Measurements from ENCODE around the gene MAP1LC3C.
"Not testable (repeated sequence)": the region's sequence is repeated elsewhere in the genome, so short reads cannot be mapped to it uniquely, and the experiment has no call there.

The MAP1LC3C gene

DNA sequence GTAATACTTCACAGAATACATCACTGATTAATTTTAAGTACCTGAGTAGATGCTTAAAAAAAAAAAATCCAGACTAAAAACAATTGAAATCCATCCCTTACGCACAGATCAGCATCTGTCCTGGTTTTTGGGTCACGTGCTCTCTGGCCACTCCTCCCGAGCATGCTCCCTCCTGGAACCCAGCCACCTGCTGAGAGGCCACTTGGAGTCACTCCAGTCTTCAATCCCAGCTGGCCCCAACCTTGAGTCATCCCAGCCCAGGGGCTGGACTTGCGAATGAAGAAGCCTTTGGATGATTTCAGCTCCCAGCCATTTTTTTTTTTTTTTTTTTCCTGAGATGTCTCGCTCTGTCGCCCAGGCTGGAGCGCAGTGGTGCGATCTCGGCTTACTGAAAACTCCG lies 8.9 kb downstream of the MAP1LC3C start:
- no peak for DNase-seq

DNA sequence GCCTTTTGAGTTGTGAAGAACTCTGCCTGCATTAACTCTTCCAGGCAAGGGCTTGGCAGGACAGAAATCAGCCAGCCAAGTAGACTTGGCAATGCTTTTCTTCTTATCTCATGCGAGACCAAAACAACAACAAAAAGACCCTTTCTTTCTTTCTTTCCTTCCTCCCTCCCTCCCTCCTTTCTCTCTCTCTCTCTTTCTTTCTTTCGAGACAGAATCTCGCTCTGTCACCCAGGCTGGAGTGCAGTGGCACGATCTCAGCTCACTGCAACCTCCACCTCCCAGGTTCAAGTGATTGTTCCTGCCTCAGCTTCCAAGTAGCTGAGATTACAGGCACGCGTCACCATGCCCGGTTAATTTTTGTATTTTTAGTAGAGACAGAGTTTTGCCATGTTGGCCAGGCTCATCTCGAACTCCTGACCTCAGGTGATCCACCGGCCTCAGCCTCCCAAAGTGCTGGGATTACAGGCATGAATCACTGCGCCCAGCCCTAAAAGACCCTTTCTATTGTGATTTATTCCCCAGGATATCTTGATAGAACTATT lies 10.4 kb downstream of the MAP1LC3C start:
- DNase-seq = not testable (repeated sequence)

DNA sequence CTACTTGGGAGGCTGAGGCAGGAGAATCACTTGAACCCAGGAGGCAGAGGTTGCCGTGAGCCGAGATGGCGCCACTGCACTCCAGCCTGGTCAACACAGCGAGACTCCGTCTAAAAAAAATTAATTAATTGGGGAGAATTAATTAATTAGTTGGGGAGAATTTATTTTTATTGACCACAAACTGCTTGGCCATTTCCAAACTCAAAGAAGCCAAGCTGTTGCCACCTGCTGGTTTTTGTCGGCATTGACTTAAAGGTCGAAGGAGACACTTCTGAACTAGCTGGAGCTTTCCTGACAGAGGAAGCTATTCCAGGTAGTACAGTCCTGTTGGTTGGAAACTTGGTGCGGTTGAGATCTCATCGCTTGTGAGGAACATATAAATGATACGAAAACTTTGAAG lies 13.1 kb downstream of the MAP1LC3C start:
- peak in 1 of 2 experiments; percentile 31 for DNase-seq

DNA sequence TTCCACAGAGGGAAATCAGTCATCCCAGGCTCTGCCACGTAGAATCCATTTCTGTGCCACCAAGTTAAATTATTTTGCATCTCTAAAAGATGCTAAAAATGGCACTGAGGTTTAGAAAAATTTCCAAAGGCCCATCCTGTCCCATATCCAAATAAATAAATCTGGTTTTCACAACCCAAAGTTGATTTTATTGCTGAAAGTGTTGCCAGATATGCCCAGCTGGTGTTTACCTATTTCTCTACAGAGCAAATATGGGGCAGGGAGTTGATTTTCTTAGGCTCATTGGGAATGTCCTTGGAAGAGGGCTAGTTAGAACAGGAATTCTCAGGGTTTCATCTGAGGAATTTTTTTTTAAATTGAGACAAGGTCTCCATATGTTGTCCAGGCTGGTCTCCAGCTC lies 19.0 kb downstream of the MAP1LC3C start:
- DNase-seq = no peak

DNA sequence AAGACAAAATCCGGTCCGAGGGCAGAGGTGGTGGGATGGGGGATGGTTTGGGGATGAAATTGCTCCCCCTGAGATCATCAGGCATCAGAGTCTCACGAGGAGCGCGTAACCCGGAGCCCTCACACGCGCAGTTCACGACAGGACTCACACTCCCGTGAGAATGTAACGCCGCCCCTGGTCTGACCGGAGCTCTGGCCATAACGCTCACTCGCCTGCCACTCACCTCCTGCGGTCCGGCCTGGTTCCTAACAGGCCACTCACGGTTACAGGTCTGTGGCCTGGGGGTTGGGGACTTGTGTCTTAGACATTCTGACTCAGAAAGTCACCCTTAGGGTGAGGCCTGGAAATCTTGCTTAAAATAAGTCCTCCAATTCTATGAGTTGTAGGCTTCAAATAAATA lies 19.8 kb downstream of the MAP1LC3C start:
- DNase-seq = no peak

DNA sequence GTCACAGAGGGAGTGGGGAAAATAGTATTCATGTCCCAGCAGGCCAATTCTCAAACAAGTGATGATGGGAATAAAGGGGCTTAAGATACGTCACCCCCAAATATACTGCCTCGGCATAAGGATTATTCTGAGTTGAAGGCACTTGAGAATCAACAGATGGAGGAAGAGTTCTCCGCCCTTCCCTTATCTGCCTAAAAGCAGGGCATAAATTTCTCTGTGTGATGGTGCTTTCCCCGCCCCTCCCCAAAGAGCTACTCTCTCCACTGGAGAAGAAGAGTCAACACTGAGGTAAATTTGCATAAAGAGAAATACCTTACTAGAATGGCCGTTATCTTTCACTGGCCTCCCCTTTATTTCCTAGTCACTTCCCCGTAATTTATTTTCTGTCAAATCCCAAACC lies 22.7 kb downstream of the MAP1LC3C start:
- no peak for DNase-seq

DNA sequence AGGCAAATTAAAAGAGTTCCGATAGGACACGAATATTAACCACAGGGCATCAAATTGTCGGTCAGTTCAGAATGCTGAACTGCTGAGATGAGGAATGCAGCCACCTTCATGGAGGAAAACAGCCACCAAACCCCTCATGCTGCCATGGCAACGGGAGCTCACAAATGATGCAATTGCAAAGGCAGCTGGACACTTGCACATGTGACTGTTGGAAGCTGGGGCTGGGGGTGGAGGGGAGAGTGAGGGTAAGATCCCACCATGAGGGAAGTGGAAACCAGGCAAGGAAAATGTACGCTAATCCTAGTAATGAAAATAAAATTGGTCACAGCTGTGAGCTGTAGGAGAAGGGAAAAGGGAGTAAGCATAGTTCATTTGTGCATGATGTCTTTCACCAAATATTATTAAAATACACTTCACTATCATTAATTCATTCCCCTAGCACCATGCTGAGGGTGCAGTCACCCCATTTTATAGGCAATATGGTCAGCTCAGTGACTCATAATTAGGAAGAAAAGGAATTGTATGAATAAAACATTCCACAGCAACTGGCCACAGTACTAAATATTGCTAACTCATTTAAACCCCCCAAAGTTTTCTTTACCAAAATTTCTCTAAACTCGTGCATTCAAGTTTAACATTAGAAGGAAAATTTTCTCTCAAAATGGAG lies 26.1 kb downstream of the MAP1LC3C start:
- peak in 1 of 2 experiments; percentile 25 for DNase-seq

DNA sequence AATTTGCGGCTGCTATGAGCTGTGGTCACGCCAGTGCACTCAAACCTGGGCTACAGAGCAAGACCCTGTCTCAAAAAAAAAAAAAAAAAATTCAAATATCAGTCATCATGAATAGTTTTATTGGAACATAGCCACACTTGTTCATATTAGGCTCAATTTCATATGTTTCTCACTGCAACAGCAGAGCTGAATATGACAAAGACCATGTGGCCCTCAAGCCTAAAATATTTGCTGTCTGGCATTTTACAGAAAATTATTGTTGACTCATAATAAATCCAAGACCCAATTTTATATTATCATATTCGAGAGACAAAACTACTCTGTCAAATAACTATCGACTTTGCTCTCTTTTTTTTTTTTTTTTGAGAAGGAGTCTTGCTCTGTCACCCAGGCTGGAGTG lies 30.3 kb downstream of the MAP1LC3C start:
- no peak for DNase-seq

DNA sequence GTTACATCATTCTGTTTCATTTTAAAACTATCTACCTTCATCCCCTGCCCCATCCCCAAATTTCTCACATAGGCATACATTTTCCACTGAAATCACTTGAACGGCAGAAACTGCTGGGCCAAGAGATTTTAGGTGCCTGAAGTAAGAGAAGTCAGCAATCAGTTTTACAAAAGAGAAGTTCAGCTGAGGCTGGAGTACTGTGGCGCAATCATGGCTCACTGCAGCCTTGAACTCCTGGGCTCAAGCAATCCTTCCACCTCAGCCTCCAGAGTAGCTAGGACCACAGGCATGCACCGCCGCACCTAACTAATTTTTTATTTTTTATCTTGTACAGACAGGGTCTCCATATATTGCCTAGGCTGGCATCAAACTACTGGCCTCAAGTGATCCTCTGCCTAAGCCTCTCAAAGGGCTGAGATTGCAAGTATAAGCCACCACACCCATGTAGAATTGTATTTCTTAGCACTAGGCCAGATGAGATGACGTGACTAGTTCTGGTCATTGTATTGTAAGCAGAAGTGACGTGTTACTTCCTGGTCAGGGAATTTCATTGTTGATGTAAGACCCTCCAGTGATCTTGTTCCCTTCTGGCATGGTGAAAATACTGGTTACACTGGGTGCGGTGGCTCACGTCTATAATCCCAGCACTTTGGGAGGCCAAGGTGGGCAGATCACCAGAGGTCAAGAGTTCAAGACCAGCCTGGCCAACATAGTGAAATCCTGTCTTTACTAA lies 34.2 kb downstream of the MAP1LC3C start:
- no peak for DNase-seq

DNA sequence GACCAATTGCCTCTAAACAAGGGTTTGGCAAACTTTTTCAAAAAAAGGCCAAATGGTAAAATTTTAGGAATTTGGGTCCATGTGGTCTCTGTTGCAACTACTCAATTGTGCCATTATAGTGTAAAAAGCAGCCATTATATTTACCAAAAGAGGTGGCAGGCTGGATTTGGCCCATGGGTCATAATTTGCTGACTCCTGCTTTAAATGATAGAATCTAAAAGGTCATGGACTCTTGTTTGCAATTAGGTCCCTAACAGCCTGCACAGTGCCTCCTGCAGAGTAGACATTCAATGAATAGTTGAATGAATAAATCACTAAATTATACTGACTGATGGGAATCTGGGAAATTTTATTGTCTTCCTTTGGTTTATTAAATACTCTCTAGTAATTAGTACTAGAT lies 35.2 kb downstream of the MAP1LC3C start:
- DNase-seq = no peak

DNA sequence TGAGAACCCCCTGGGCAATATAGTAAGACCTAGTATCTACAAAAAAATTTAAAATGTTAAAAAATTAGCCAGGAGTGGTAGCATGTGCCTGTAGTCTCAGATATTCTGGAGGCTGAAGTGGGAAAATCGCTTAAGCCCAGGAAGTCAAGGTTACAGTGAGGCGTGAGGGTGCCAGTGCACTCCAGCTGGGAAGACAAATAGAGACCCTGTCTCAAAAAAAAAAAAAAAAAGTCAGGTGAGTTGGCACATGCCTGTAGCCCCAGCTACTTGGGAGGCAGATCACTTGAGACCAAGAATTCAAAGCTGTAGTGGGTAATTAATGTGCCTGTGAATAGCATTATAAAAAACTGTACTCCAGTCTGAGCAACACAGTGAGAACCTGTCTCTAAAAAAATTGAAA lies 36.7 kb downstream of the MAP1LC3C start:
- DNase-seq = no peak

DNA sequence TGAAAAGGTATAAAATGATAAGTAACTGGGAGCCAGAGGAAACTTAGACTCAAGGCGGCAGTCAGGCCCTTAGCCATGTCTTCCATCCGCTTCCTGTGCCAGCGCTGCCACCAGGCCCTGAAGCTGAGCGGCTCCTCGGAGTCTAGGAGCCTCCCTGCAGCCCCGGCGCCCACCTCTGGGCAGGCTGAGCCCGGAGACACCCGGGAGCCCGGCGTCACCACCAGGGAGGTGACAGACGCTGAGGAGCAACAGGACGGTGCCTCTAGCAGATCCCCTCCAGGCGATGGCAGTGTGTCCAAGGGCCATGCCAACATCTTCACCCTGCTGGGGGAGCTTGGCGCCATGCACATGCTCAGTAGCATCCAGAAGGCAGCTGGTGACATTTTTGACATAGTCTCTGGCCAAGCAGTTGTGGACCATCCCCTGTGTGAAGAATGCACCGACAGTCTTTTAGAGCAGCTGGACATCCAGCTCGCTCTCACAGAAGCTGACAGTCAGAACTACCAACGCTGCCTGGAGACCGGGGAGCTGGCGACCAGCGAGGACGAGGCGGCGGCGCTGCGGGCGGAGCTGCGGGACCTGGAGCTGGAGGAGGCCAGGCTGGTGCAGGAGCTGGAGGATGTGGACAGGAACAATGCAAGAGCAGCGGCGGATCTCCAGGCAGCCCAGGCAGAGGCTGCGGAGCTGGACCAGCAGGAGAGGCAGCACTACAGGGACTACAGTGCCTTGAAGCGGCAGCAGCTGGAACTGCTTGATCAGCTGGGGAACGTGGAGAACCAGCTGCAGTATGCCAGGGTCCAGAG lies 41.0 kb downstream of the MAP1LC3C start, which contains the start of gene BECN2:
Gene BECN2 (plus strand): TSS at position 76 of the 803 bp plus-strand sequence. CDS start 0 bp downstream, at position 76.
- peak; percentile 76 to 83 for DNase-seq

DNA sequence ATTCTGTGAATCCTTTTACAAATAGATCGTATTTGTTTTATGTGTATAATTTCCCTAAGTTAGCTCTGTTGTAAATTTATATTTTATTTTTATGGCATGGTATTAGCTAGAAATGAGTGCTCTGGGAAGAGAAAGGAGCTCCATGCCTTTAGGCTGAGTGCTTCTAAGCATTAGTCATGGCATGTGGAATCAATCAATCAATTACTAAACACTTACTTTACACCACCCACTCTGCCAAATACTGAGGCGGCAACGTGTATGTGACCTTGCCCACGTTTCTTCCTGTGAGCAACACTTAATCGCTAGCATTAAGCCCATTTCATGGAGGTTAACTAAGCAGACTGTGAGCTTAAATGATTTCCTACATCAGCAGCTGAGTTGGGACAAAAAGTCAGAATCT lies 48.5 kb downstream of the MAP1LC3C start:
- DNase-seq = no peak

DNA sequence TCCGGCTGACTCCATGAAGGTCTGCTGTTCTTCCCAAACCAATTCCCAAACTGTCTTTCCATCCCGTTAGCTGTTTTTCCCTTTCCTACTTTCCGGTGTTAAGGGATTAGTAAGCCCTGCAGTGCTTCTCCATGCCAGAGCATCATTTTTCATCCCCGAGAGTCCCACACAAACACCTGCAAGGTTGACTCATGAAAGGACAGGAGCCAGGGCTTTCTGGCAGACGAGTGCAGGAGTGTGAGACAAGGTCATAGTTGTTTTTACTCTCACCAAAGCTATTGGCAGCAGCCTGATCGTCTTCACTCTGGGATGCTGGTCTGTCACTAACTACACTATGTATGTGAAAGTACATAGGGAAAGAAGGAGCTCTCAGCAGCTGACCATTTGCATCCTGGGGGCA lies 51.5 kb downstream of the MAP1LC3C start:
- no peak for DNase-seq

Data from NCI-H1930 (cell line).